Activated CD4-positive, alpha-beta T cell treated with anti-CD3 and anti-CD28 coated beads for 24 hours (primary cell): Measurements from ENCODE around the gene MEF2B.

Experiments
- DNase-seq, 2 donors: peaks; one replicate each; pipeline ENCODE4 v3.0.0-alpha.2; 2020; ENCODE audit warnings: low read depth in 2 of 2

The MEF2B gene

GRCh38 chr19:19170053-19170872 is at the start of gene MEF2B:
Gene MEF2B, minus strand, starts transcription at chr19:19170263. Its CDS starts 19,528 bp downstream, at chr19:19150735.
- DNase-seq: peak; percentile 62 to 81

GRCh38 chr19:19218911-19219310 is 48.8 kb upstream of the MEF2B start:
- no peak for DNase-seq

GRCh38 chr19:19217099-19217498 is 47.0 kb upstream of the MEF2B start:
- DNase-seq: no peak

GRCh38 chr19:19215792-19216191 is 45.7 kb upstream of the MEF2B start:
- DNase-seq: no peak

- DNase-seq: no peak
Observed at GRCh38 chr19:19214892-19215291, 44.8 kb upstream of the MEF2B start.

- no peak for DNase-seq
Observed at GRCh38 chr19:19214159-19214490, 44.1 kb upstream of the MEF2B start.

GRCh38 chr19:19213426-19214158 is 43.5 kb upstream of the MEF2B start:
- DNase-seq: no peak

GRCh38 chr19:19212916-19213315 is 42.9 kb upstream of the MEF2B start:
- DNase-seq: no peak

GRCh38 chr19:19211499-19212420 is 41.7 kb upstream of the MEF2B start, which contains the start of gene NCAN:
Gene NCAN, plus strand, starts transcription at chr19:19211958. Its CDS starts 4,996 bp downstream, at chr19:19216954.
- DNase-seq: no peak

GRCh38 chr19:19209372-19209771 is 39.3 kb upstream of the MEF2B start:
- DNase-seq: no peak

GRCh38 chr19:19207637-19208572 is 37.8 kb upstream of the MEF2B start:
- DNase-seq: no peak

GRCh38 chr19:19206938-19207337 is 36.9 kb upstream of the MEF2B start:
- no peak for DNase-seq

- DNase-seq: no peak
Observed at GRCh38 chr19:19205416-19206410, 35.6 kb upstream of the MEF2B start.

- no peak for DNase-seq
Observed at GRCh38 chr19:19204181-19204580, 34.1 kb upstream of the MEF2B start.

- DNase-seq: peak; percentile 91 to 94
Observed at GRCh38 chr19:19203012-19203856, 33.2 kb upstream of the MEF2B start, which contains the start of gene NR2C2AP. Gene NR2C2AP, minus strand, starts transcription at chr19:19203414. Its CDS starts 354 bp downstream, at chr19:19203060.

GRCh38 chr19:19202707-19203011 is 32.6 kb upstream of the MEF2B start:
- DNase-seq: no peak

- no peak for DNase-seq
Observed at GRCh38 chr19:19201697-19202630, 31.9 kb upstream of the MEF2B start.

GRCh38 chr19:19193926-19194325 is 23.9 kb upstream of the MEF2B start:
- no peak for DNase-seq
